Activated CD8-positive, alpha-beta T cell treated with anti-CD3 and anti-CD28 coated beads, Interleukin-2, amount 10 ng/mL, durations not matched to agents 7 days and 5 days (primary cell): ENCODE measurements around the gene TRIM40. TPM values are rescaled to one million over a fixed set of nuclear protein-coding genes. Genes with fewer than 3 reads are reported as not detected.

ENCODE experiments used
- ATAC-seq: fragments of 150-1000 bp; cut with Tn5 transposase; one replicate; pipeline ENCODE4 v1.10.0; 2021; ENCODE audit warnings: moderate library complexity
- CTCF ChIA-PET: fragments of 350-600 bp; sonication (Branson Sonifier 250); formaldehyde crosslinking; loops from one replicate; lab custom pipeline; 2021; ENCODE audit warnings: antibody characterized with exemption; lab: Charles Lee
- POLR2A ChIA-PET: fragments of 350-600 bp; sonication (Branson Sonifier 250); formaldehyde crosslinking; loops from one replicate; lab custom pipeline; 2021; ENCODE audit warnings: antibody characterized with exemption; lab: Charles Lee
- DNase-seq: peaks from one replicate; pipeline ENCODE4 v3.0.0-alpha.2; 2020
- H3K27ac Mint-ChIP-seq: one replicate; pipeline ENCODE4 v1.8.0; 2021; ENCODE audit warnings: mild to moderate bottlenecking, mixed read lengths
- H3K27me3 Mint-ChIP-seq: one replicate; pipeline ENCODE4 v1.8.0; 2021; ENCODE audit warnings: low read depth, mixed read lengths
- H3K36me3 Mint-ChIP-seq: one replicate; pipeline ENCODE4 v1.8.0; 2021; ENCODE audit warnings: low read depth, mixed read lengths
- H3K4me1 Mint-ChIP-seq: one replicate; pipeline ENCODE4 v1.8.0; 2021; ENCODE audit warnings: low read depth, mixed read lengths
- H3K4me3 Mint-ChIP-seq: one replicate; pipeline ENCODE4 v1.8.0; 2021; ENCODE audit warnings: mild to moderate bottlenecking, mixed read lengths
- H3K9me3 Mint-ChIP-seq: one replicate; pipeline ENCODE4 v1.8.0; 2022; ENCODE audit warnings: mixed read lengths; ENCODE audit not compliant: insufficient read depth
- total RNA-seq, 2 experiments: library from RNA; stranded (reverse); gene quantifications; one replicate each; pipeline ENCODE4 v1.2.3, GENCODE V29; 2021

The TRIM40 gene
- total RNA-seq, 2 experiments from 2014 or later, result not detected

DNA sequence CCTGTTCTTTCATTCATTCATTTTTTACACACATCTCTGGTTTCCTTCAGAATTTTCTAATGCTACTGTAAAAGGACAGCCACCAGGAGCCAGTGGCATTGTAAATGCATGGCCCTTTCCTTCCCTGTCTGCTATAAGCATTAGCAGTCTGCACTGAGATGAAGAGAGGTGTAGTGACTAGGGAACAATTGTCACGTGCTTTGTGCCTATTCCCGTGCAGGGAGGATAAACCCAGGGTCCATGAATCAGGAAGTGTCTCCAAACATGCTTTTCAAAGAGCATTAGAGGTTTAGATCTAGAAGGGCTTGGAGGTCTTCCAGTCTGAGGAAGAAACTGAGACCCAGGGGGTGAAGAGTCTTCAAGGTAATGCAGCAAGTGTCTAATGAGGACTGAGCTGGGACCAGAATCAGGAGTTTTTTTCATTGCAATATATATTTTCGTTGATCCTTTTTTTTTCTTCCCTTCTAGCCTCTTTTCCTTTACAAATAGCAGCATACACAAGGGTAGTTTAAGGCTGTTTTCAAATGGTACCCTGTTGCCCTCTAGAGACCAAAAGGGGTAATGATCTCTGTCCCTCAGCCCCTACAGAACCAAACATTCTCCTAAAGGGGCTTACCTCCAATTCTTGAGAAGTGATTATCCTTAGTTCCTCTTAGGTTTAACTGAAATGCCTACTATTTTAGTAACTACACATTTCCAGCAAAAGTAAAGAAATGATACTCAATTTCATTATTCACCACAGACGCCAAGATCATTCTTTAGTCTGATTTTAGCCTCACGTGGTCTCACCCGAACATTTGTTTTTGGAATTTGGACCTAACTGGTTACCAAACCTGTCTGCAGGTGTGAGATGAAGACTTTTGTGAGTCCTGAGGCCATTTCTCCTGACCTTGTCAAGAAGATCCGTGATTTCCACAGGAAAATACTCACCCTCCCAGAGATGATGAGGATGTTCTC, 34.0 kb downstream of the TRIM40 start:
- Mint-ChIP-seq H3K27ac (no peak overlapping the region), H3K4me3 (no peak overlapping the region), H3K36me3 (no peaks in the 10 kb centered on the region), H3K27me3 (peaks cover 51% of the 10 kb centered on the region), H3K9me3 (no peaks in the 10 kb centered on the region), H3K4me1 (peaks cover 29% of the 10 kb centered on the region)
- DNase-seq, result peak; percentile 38
- POLR2A ChIA-PET, result no interaction called here
- peak; percentile 82 for ATAC-seq
- CTCF ChIA-PET, result interaction anchor here (0.7 to 2.2 kb wide), 3 partner anchors 13 to 66 kb away, joined by 3 to 24 read pairs (median 13); no protein-coding TSS in a partner anchor

DNA sequence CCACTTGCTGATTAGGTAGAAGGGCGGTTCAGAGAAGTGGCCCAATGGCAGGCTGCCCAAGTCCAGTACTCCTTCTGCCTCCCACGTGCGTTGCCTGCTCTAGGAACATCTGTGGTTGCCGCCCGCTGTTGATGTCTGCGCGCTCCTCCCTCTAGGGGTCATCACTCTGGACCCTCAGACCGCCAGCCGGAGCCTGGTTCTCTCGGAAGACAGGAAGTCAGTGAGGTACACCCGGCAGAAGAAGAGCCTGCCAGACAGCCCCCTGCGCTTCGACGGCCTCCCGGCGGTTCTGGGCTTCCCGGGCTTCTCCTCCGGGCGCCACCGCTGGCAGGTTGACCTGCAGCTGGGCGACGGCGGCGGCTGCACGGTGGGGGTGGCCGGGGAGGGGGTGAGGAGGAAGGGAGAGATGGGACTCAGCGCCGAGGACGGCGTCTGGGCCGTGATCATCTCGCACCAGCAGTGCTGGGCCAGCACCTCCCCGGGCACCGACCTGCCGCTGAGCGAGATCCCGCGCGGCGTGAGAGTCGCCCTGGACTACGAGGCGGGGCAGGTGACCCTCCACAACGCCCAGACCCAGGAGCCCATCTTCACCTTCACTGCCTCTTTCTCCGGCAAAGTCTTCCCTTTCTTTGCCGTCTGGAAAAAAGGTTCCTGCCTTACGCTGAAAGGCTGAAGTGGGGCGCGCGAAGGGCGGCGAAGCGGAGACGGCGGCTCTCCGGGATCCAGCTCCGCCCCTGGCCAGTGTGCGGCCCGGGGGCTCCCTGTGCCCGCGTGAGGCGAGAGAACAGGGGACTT, 35.9 kb downstream of the TRIM40 start:
- POLR2A ChIA-PET, result no interaction called here
- peaks cover 26% of the 10 kb centered on the region for H3K4me1 Mint-ChIP-seq
- H3K9me3 Mint-ChIP-seq, result no peaks in the 10 kb centered on the region

DNA sequence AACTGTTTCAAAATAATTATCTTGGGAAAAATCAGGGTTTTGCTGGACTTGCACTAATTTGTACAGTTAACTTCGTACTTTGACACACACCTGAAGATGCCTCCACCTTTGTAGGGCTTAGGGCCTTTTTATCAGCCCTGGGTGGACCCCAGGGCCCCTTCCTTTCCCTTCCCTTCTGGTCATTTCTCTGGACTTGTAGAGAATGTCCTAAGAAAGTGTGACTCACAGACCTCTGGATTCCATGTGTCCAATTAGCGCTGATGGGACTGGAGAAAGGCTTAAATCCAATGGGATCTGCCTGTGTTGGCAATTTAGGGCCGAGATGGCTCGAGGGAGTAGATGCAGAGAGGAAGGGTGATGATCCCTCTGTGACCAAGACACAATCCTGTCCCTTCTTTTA, 36.7 kb downstream of the TRIM40 start:
- DNase-seq (no peak), ATAC-seq (no peak)
- Mint-ChIP-seq H3K4me1 (peaks cover 18% of the 10 kb centered on the region), H3K27me3 (peaks cover 68% of the 10 kb centered on the region), H3K9me3 (no peaks in the 10 kb centered on the region), H3K27ac (no peak overlapping the region), H3K4me3 (no peak overlapping the region), H3K36me3 (no peaks in the 10 kb centered on the region)
- ChIA-PET CTCF (interaction anchor here (1.1 kb wide), 1 partner anchor 70 kb away, joined by 6 read pairs; no protein-coding TSS in a partner anchor), POLR2A (no interaction called here)

More for the DNA sequence above, 35.9 kb downstream of the TRIM40 start:
- peak; percentile 44 for ATAC-seq
- H3K36me3 Mint-ChIP-seq, result no peaks in the 10 kb centered on the region
- no peak for DNase-seq
- H3K27me3 Mint-ChIP-seq, result peaks cover 62% of the 10 kb centered on the region
- no peak overlapping the region for H3K4me3 Mint-ChIP-seq
- H3K27ac Mint-ChIP-seq, result no peak overlapping the region
- CTCF ChIA-PET, result interaction anchor here (0.9 to 2.2 kb wide), 5 partner anchors 41 to 181 kb away, joined by 3 to 24 read pairs (median 6); no protein-coding TSS in a partner anchor

DNA sequence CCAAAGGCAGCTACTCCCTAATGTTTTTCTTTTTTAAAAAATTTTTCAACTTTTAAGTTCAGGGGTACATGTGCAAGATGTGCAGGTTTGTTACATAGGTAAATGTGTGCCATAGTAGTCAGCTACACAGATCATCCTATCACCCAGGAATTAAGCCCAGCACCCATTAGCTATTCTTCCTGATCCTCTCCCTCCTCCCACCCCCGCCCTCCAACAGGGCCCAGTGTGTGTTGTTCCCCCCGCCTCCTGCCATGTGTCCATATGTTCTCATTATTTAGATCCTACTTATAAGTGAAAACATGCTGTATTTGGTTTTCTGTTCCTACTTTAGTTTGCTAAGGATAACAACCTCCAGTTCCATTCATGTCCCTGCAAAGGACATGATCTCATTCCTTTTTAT, 39.8 kb downstream of the TRIM40 start:
- H3K4me1 Mint-ChIP-seq, result peaks cover 9% of the 10 kb centered on the region
- H3K27me3 Mint-ChIP-seq, result peaks cover 68% of the 10 kb centered on the region
- POLR2A ChIA-PET, result no interaction called here
- ATAC-seq (no peak), DNase-seq (no peak)
- CTCF ChIA-PET, result no interaction called here
- H3K9me3 Mint-ChIP-seq, result peaks cover 14% of the 10 kb centered on the region
- no peaks in the 10 kb centered on the region for H3K36me3 Mint-ChIP-seq
- H3K4me3 Mint-ChIP-seq, result no peak overlapping the region
- H3K27ac Mint-ChIP-seq, result no peak overlapping the region

DNA sequence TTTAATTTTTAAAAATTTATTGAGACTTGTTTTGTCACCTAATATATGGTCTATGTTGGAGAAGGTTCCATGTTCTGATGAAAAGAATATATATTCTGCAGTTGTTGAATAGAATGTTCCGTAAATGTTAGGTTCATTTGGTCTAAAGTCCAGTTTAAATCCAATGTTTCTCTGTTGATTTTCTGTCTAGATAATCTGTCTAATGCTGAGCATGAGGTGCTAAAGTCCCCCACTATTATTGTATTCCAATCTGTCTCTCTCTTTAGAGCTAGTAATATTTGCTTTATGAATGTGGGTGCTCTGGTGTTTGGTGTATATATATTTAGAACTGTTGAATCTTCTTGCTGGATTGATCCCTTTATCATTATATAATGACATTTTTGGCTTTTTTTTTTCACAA, 42.9 kb downstream of the TRIM40 start:
- Mint-ChIP-seq H3K4me3 (no peak overlapping the region), H3K36me3 (no peaks in the 10 kb centered on the region), H3K27ac (no peak overlapping the region), H3K4me1 (no peaks in the 10 kb centered on the region), H3K9me3 (peaks cover 18% of the 10 kb centered on the region), H3K27me3 (peaks cover 50% of the 10 kb centered on the region)
- no peak for DNase-seq
- POLR2A ChIA-PET, result no interaction called here
- CTCF ChIA-PET, result no interaction called here
- ATAC-seq, result no peak

DNA sequence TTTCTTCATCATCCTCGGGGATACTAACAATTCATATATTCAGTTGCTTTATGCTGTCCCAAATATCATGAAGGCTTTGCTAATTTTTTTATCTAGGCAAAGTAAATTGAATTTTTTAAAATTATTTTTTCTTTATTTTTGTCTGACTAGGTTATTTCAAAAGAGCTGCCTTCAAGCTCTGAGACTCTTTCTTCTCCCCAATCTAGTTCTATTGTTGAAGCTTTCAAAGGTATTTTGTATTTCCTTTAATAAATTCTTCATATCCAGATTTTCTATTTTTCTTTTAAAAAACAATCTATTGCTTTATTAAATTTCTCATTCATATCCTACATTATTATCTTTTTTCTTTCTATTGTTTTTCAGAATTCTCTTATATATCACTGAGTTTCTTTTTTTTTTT, 44.2 kb downstream of the TRIM40 start:
- POLR2A ChIA-PET, result no interaction called here
- Mint-ChIP-seq H3K9me3 (peaks cover 18% of the 10 kb centered on the region), H3K4me3 (no peak overlapping the region), H3K36me3 (peaks cover 11% of the 10 kb centered on the region), H3K27me3 (peaks cover 41% of the 10 kb centered on the region), H3K27ac (no peak overlapping the region), H3K4me1 (no peaks in the 10 kb centered on the region)
- no peak for ATAC-seq
- CTCF ChIA-PET, result no interaction called here
- no peak for DNase-seq

DNA sequence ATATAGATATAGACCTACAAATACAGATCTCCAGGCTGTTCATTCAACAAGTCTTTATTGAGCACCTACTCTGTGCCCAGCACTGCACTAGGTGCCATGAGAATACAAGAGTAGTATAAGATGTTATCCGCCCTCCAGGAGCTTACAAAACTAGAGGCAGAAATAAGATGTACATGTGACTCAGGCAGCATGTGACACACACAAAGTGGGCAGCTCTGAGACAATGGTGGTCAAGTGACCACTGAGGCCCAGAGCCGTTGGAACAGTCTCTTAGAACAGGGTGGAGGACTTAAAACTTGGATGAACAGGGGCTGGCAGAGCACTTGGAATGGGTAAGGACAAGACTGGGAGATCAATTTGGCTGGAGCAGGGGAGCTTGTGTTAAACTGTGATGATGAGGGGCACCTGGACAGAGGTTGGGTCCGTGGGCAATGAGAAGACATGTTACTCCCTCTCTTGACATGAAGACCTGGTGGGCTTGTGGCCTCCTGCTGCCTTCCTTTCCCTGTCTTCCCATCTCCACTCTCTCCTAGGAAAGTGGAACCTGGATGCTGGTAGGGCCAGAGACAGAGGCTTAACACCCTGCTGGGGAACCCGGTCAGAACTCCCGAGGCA, 48.6 kb downstream of the TRIM40 start:
- Mint-ChIP-seq H3K4me1 (no peaks in the 10 kb centered on the region), H3K4me3 (no peak overlapping the region), H3K9me3 (peaks cover 10% of the 10 kb centered on the region), H3K27ac (no peak overlapping the region), H3K27me3 (peaks cover 7% of the 10 kb centered on the region), H3K36me3 (peaks cover 40% of the 10 kb centered on the region)
- POLR2A ChIA-PET, result no interaction called here
- CTCF ChIA-PET, result no interaction called here
- DNase-seq, result no peak
- ATAC-seq, result no peak

DNA sequence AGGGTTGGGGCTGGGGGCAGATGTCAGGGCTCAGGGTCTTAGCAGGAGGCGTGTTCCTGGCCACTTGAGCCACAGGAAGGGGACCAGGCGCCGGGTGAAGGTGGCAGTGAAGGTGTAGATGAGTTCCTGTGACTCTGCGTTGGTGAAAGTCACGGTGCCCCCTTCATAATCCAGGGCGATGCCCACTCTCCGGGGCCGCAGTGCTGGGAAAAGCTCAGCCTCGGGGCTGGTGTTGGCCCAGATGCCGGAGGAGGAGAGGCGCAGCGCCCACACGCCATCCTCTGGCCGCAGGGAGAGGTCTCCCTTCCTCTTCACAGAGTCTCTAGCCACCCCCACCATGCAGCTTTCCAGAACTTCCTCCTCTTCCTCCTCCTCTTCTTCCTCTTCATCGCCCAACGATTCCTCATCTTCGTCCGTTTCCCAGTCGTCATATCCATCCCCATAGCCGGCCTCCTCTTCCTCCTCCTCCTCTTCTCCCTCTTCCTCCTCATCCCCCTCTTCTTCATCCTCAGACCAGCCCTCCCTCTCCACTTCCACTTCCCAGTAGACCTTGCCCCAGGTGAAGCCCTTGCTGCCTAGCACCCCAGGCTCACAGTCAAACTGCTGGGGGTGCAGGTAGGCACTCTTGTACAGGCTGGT, 50.0 kb downstream of the TRIM40 start:
- Mint-ChIP-seq H3K4me1 (no peaks in the 10 kb centered on the region), H3K9me3 (peaks cover 1% of the 10 kb centered on the region), H3K27ac (no peak overlapping the region), H3K4me3 (no peak overlapping the region), H3K27me3 (peaks cover 1% of the 10 kb centered on the region), H3K36me3 (peaks cover 54% of the 10 kb centered on the region)
- ATAC-seq (no peak), DNase-seq (no peak)
- CTCF ChIA-PET, result no interaction called here
- POLR2A ChIA-PET, result no interaction called here

DNA sequence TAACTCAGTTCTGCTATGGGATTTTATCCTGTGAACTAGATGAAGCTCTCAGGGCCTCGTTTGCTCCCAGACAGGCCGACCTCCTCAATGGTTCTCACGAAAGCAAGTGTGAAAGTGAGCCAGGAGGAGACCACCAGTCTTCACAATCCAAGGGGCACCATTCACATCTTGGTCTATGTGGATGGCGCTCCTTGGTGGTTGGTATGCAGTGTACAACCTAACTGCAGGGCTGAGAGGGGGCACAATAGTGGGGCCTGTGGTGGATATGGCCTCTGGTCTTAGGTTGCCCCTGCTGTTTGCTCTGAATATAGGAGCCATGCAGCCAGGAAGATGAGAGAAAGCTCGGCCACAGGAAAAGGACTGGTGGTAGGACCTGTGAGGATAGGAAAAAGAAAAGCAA, 52.6 kb downstream of the TRIM40 start:
- Mint-ChIP-seq H3K4me1 (no peaks in the 10 kb centered on the region), H3K27me3 (no peaks in the 10 kb centered on the region), H3K27ac (no peak overlapping the region), H3K4me3 (no peak overlapping the region), H3K36me3 (peaks cover 61% of the 10 kb centered on the region), H3K9me3 (no peaks in the 10 kb centered on the region)
- POLR2A ChIA-PET, result interaction anchor here (0.6 kb wide), 1 partner anchor 404 kb away, joined by 3 read pairs; no protein-coding TSS in a partner anchor
- DNase-seq (no peak), ATAC-seq (no peak)
- CTCF ChIA-PET, result no interaction called here

DNA sequence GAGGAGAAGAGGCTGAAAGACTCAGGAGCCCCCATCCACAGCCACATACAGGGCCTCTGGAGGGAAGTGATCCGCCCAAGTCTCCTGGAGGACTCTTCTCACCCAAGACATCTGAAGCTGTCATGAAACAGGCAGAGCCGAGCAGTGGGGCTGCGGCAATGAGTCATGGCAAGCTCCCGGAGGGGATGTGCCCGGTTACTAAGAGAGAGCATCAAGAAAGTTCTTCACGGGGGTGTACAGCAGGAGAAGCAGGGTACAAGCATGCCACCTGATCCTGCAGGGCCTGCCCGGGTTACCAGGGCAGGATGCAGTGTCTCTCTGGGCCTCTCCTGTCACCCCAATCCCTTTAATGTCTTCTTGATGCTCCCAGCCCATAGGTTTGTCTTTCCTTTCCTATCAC, 56.1 kb downstream of the TRIM40 start:
- Mint-ChIP-seq H3K27me3 (no peaks in the 10 kb centered on the region), H3K27ac (no peak overlapping the region), H3K4me3 (no peak overlapping the region), H3K9me3 (no peaks in the 10 kb centered on the region), H3K36me3 (peaks cover 61% of the 10 kb centered on the region), H3K4me1 (no peaks in the 10 kb centered on the region)
- ChIA-PET POLR2A (interaction anchor here (1.2 kb wide), 1 partner anchor 152 kb away, joined by 4 read pairs; no protein-coding TSS in a partner anchor), CTCF (interaction anchor here (2.1 kb wide), 1 partner anchor 27 kb away, joined by 4 read pairs; no protein-coding TSS in a partner anchor)
- ATAC-seq, result no peak
- no peak for DNase-seq
